BLaER1 treated with 17β-estradiol and CSF1 and Interleukin-3, amounts not matched to agents 10 nM and 100 nM (cell line): Measurements from ENCODE around the gene POU2F3.

Experiments used
- H3K27ac ChIP-seq, 11 experiments: shearing (Covaris generic); formaldehyde crosslinking; 2 replicates each; pipeline ENCODE4 v1.8.1; 2022
- H3K27me3 ChIP-seq, 11 experiments: shearing (Covaris generic); formaldehyde crosslinking; 2 replicates each; pipeline ENCODE4 v1.8.1; 2022
- H3K36me3 ChIP-seq, 11 experiments: shearing (Covaris generic); formaldehyde crosslinking; 2 replicates each; pipeline ENCODE4 v1.8.1; 2022
- H3K4me1 ChIP-seq, 10 experiments: shearing (Covaris generic); formaldehyde crosslinking; 2 replicates each; pipeline ENCODE4 v1.8.1; 2022
- H3K4me2 ChIP-seq, 11 experiments: shearing (Covaris generic); formaldehyde crosslinking; 2 replicates each; pipeline ENCODE4 v1.8.1; 2022
- H3K4me3 ChIP-seq, 10 experiments: shearing (Covaris generic); formaldehyde crosslinking; 2 replicates each; pipeline ENCODE4 v1.8.1; 2022
- H3K9ac ChIP-seq, 11 experiments: shearing (Covaris generic); formaldehyde crosslinking; 2 replicates each; pipeline ENCODE4 v1.8.1; 2022
- H3K9me3 ChIP-seq, 11 experiments: shearing (Covaris generic); formaldehyde crosslinking; replicated peaks in 1 of 11; 2 replicates each; pipeline ENCODE4 v1.8.1; 2022
- H4K20me1 ChIP-seq, 11 experiments: shearing (Covaris generic); formaldehyde crosslinking; 2 replicates each; pipeline ENCODE4 v1.8.1; 2022
- Cebpa-rat ChIP-seq, 11 experiments: shearing (Covaris generic); IDR thresholded peaks; 2 replicates each; pipeline ENCODE4 v1.8.1; 2022

Gene POU2F3

GRCh38 chr11:120215634-120216033, 24.3 kb upstream of the POU2F3 start:
- Histone ChIP-seq H3K4me3 (no peak overlapping the region), H3K9me3 (no peaks in the 10 kb centered on the region), H3K4me1 (peaks cover 18 to 44% (median 25%) of the 10 kb centered on the region in 10 experiments), H4K20me1 (peaks cover 0 to 81% (median 29%) of the 10 kb centered on the region in 11 experiments; a peak in 13 of 22 replicates), H3K27ac (no peak overlapping the region), H3K9ac (no peak overlapping the region), H3K36me3 (peaks cover 0 to 55% (median 7%) of the 10 kb centered on the region in 11 experiments; a peak in 13 of 22 replicates), H3K27me3 (no peaks in the 10 kb centered on the region), H3K4me2 (no peak overlapping the region)
- TF ChIP-seq Cebpa-rat (IDR thresholded peaks at IDR 0.05), result no peak

GRCh38 chr11:120216426-120217102, 23.4 kb upstream of the POU2F3 start:
- H4K20me1 ChIP-seq, result peaks cover 0 to 87% (median 29%) of the 10 kb centered on the region in 11 experiments; a peak in 14 of 22 replicates
- no peak overlapping the region for H3K4me2 ChIP-seq
- H3K4me1 ChIP-seq, result peaks cover 15 to 50% (median 29%) of the 10 kb centered on the region in 10 experiments
- H3K9ac ChIP-seq, result no peak overlapping the region
- no peak overlapping the region for H3K4me3 ChIP-seq
- peaks cover 0 to 57% (median 7%) of the 10 kb centered on the region in 11 experiments; a peak in 13 of 22 replicates for H3K36me3 ChIP-seq
- no peak for TF ChIP-seq Cebpa-rat (IDR thresholded peaks at IDR 0.05)
- H3K27ac ChIP-seq, result no peak overlapping the region
- no peaks in the 10 kb centered on the region for H3K9me3 ChIP-seq
- no peaks in the 10 kb centered on the region for H3K27me3 ChIP-seq

- Histone ChIP-seq H3K4me1 (peaks cover 8 to 43% (median 22%) of the 10 kb centered on the region in 10 experiments), H4K20me1 (peaks cover 0 to 84% (median 26%) of the 10 kb centered on the region in 11 experiments; a peak in 14 of 22 replicates), H3K27ac (no peak overlapping the region), H3K4me3 (no peak overlapping the region), H3K4me2 (no peak overlapping the region), H3K27me3 (no peaks in the 10 kb centered on the region), H3K36me3 (peaks cover 0 to 57% (median 7%) of the 10 kb centered on the region in 11 experiments; a peak in 13 of 22 replicates), H3K9ac (no peak overlapping the region), H3K9me3 (no peaks in the 10 kb centered on the region)
- TF ChIP-seq Cebpa-rat (IDR thresholded peaks at IDR 0.05), result no peak
These were observed 22.4 kb upstream of the POU2F3 start for GRCh38 chr11:120217526-120217925.

- H3K27me3 ChIP-seq, result no peaks in the 10 kb centered on the region
These were observed 21.8 kb upstream of the POU2F3 start for GRCh38 chr11:120217941-120218694.

GRCh38 chr11:120218695-120219033, 21.3 kb upstream of the POU2F3 start:
- H3K9me3 ChIP-seq, result no peaks in the 10 kb centered on the region
- peaks cover 8 to 43% (median 24%) of the 10 kb centered on the region in 10 experiments for H3K4me1 ChIP-seq
- no peak overlapping the region for H3K27ac ChIP-seq
- no peak overlapping the region for H3K4me2 ChIP-seq
- no peak overlapping the region for H3K4me3 ChIP-seq
- H3K36me3 ChIP-seq, result peaks cover 0 to 57% (median 7%) of the 10 kb centered on the region in 11 experiments; a peak in 13 of 22 replicates
- TF ChIP-seq Cebpa-rat (IDR thresholded peaks at IDR 0.05), result no peak
- no peaks in the 10 kb centered on the region for H3K27me3 ChIP-seq
- H4K20me1 ChIP-seq, result peaks cover 0 to 72% (median 14%) of the 10 kb centered on the region in 11 experiments; a peak in 12 of 22 replicates
- no peak overlapping the region for H3K9ac ChIP-seq

More at GRCh38 chr11:120217941-120218694, 21.8 kb upstream of the POU2F3 start:
- peaks cover 5 to 43% (median 20%) of the 10 kb centered on the region in 10 experiments; a peak in 18 of 20 replicates for H3K4me1 ChIP-seq
- no peak overlapping the region for H3K4me2 ChIP-seq
- no peak overlapping the region for H3K9ac ChIP-seq
- H3K4me3 ChIP-seq, result no peak overlapping the region
- peaks cover 0 to 78% (median 20%) of the 10 kb centered on the region in 11 experiments; a peak in 13 of 22 replicates for H4K20me1 ChIP-seq
- no peak overlapping the region for H3K27ac ChIP-seq
- H3K9me3 ChIP-seq, result no peaks in the 10 kb centered on the region
- no peak for TF ChIP-seq Cebpa-rat (IDR thresholded peaks at IDR 0.05)
- peaks cover 0 to 57% (median 7%) of the 10 kb centered on the region in 11 experiments; a peak in 13 of 22 replicates for H3K36me3 ChIP-seq

- Histone ChIP-seq H3K9ac (no peak overlapping the region), H3K27me3 (no peaks in the 10 kb centered on the region)
These were observed 20.6 kb upstream of the POU2F3 start for GRCh38 chr11:120219232-120219937.

GRCh38 chr11:120219938-120220746, 19.8 kb upstream of the POU2F3 start:
- Histone ChIP-seq H3K27ac (no peak overlapping the region; a peak in 1 of 22 replicates), H3K27me3 (no peaks in the 10 kb centered on the region), H4K20me1 (peaks cover 0 to 58% (median 14%) of the 10 kb centered on the region in 11 experiments; a peak in 12 of 22 replicates), H3K9me3 (no peaks in the 10 kb centered on the region), H3K4me2 (peak overlapping the region in 4 of 11 experiments; percentile 5 to 44 (median 22); a peak in 6 of 22 replicates), H3K4me1 (peaks cover 23 to 58% (median 39%) of the 10 kb centered on the region in 10 experiments), H3K9ac (no peak overlapping the region), H3K36me3 (peaks cover 0 to 43% (median 3%) of the 10 kb centered on the region in 11 experiments; a peak in 6 of 22 replicates), H3K4me3 (no peak overlapping the region)
- no peak for TF ChIP-seq Cebpa-rat (IDR thresholded peaks at IDR 0.05)

More at GRCh38 chr11:120219232-120219937, 20.6 kb upstream of the POU2F3 start:
- TF ChIP-seq Cebpa-rat (IDR thresholded peaks at IDR 0.05), result no peak
- peaks cover 0 to 65% (median 14%) of the 10 kb centered on the region in 11 experiments; a peak in 12 of 22 replicates for H4K20me1 ChIP-seq
- H3K36me3 ChIP-seq, result peaks cover 0 to 51% (median 7%) of the 10 kb centered on the region in 11 experiments; a peak in 13 of 22 replicates
- H3K9me3 ChIP-seq, result no peaks in the 10 kb centered on the region
- H3K4me3 ChIP-seq, result no peak overlapping the region
- peak overlapping the region in 5 of 11 experiments; percentile 5 to 44 (median 23); a peak in 6 of 22 replicates for H3K4me2 ChIP-seq
- peaks cover 16 to 50% (median 31%) of the 10 kb centered on the region in 10 experiments for H3K4me1 ChIP-seq
- H3K27ac ChIP-seq, result no peak overlapping the region; a peak in 1 of 22 replicates

- H3K27ac ChIP-seq, result no peak overlapping the region
- no peaks in the 10 kb centered on the region for H3K27me3 ChIP-seq
- peaks cover 0 to 39% (median 0%) of the 10 kb centered on the region in 11 experiments; a peak in 5 of 22 replicates for H3K36me3 ChIP-seq
- peaks cover 0 to 52% (median 14%) of the 10 kb centered on the region in 11 experiments; a peak in 12 of 22 replicates for H4K20me1 ChIP-seq
- H3K9ac ChIP-seq, result no peak overlapping the region
- peaks cover 29 to 63% (median 44%) of the 10 kb centered on the region in 10 experiments for H3K4me1 ChIP-seq
- TF ChIP-seq Cebpa-rat (IDR thresholded peaks at IDR 0.05), result no peak
- H3K4me2 ChIP-seq, result peak overlapping the region in 1 of 11 experiments; percentile 3; a peak in 1 of 22 replicates
- H3K4me3 ChIP-seq, result no peak overlapping the region
- no peaks in the 10 kb centered on the region for H3K9me3 ChIP-seq
These were observed 19.2 kb upstream of the POU2F3 start for GRCh38 chr11:120220747-120221037.
